Smooth muscle cell (in vitro differentiated cells): ENCODE measurements around the gene BEX3. TPM values are rescaled to one million over a fixed set of nuclear protein-coding genes. Genes with fewer than 3 reads are reported as not detected.
"Not testable (repeated sequence)": the region's sequence is repeated elsewhere in the genome, so short reads cannot be mapped to it uniquely, and the experiment has no call there.

ENCODE experiments used
- DNase-seq: peaks from one replicate; lab custom pipeline; 2025; ENCODE audit not compliant: unreplicated experiment; lab: John Stamatoyannopoulos, UW
- H2AFZ ChIP-seq: fragments of 200-600 bp; sonication (generic); 2 replicates; pipeline ENCODE4 v1.6.0; 2016; ENCODE audit warnings: antibody characterized with exemption, low read depth, mild to moderate bottlenecking
- H3F3A ChIP-seq: fragments of 200-600 bp; sonication (generic); 2 replicates; pipeline ENCODE4 v1.6.0; 2017; ENCODE audit warnings: antibody characterized with exemption, low read depth
- H3K27ac ChIP-seq: fragments of 200-600 bp; sonication (generic); 2 replicates; pipeline ENCODE4 v1.5.1; 2016; ENCODE audit warnings: low read depth, mild to moderate bottlenecking
- H3K27me3 ChIP-seq: fragments of 200-600 bp; sonication (generic); 2 replicates; pipeline ENCODE4 v1.6.1; 2016; ENCODE audit warnings: low read depth, mild to moderate bottlenecking
- H3K36me3 ChIP-seq: fragments of 200-600 bp; sonication (generic); 2 replicates; pipeline ENCODE4 v1.5.1; 2016; ENCODE audit warnings: low read depth
- H3K4me1 ChIP-seq: fragments of 200-600 bp; sonication (generic); 2 replicates; pipeline ENCODE4 v1.5.1; 2016; ENCODE audit warnings: low read depth
- H3K4me2 ChIP-seq: fragments of 200-600 bp; sonication (generic); 2 replicates; pipeline ENCODE4 v1.6.0; 2016; ENCODE audit warnings: mild to moderate bottlenecking
- H3K4me3 ChIP-seq: fragments of 200-600 bp; sonication (generic); 2 replicates; pipeline ENCODE4 v1.5.1; 2016; ENCODE audit warnings: mild to moderate bottlenecking
- H3K79me2 ChIP-seq: fragments of 200-600 bp; sonication (generic); 2 replicates; pipeline ENCODE4 v1.6.0; 2016; ENCODE audit warnings: low read depth, mild to moderate bottlenecking
- H3K9ac ChIP-seq: fragments of 200-600 bp; sonication (generic); 2 replicates; pipeline ENCODE4 v1.6.0; 2016; ENCODE audit warnings: low read depth
- H3K9me3 ChIP-seq: fragments of 200-600 bp; sonication (generic); replicated peaks from 2 replicates; pipeline ENCODE4 v1.5.1; 2016; ENCODE audit warnings: low read depth
- H4K20me1 ChIP-seq: fragments of 200-600 bp; sonication (generic); 2 replicates; pipeline ENCODE4 v1.6.0; 2016; ENCODE audit warnings: low read depth
- CTCF ChIP-seq: fragments of 200-600 bp; sonication (generic); IDR thresholded peaks from 2 replicates; pipeline ENCODE4 v1.5.1; 2017; ENCODE audit warnings: borderline replicate concordance, mild to moderate bottlenecking, antibody characterized with exemption; ENCODE audit not compliant: insufficient read depth, poor library complexity, severe bottlenecking
- WGBS: methylation state at CpG from one replicate; pipeline ENCODE4 v1.1.7; 2016; ENCODE audit warnings: low lambda C conversion rate; 5-methylcytosine and 5-hydroxymethylcytosine counted together
- polyA plus RNA-seq: library from polyadenylated mRNA; unstranded; fragments of >200 nt; fragmentation: Nextera tagmentation; extraction: Ambion mirVana; gene quantifications from 2 replicates; pipeline ENCODE4 v1.2.1, GENCODE V29; 2016
- total RNA-seq: library from RNA; depleted of rRNA; stranded (reverse); fragments of >200 nt; gene quantifications from 2 replicates; pipeline ENCODE4 v1.2.3, GENCODE V29; 2014

The BEX3 gene
- total and polyA plus RNA-seq, 2 experiments from 2014 or later = 259 to 554 TPM

- peak within 1 kb of the TSS; percentile 74 for H3K27ac ChIP-seq
- H3K36me3 ChIP-seq = peaks cover 3% of the 10 kb centered on the region
- H3K27me3 ChIP-seq = no peaks in the 10 kb centered on the region
- WGBS = 46% methylated on average over 18 of the region's 18 CpGs
- H3K4me3 ChIP-seq = peak within 1 kb of the TSS; percentile 60
- peaks cover 13% of the 10 kb centered on the region for H3K4me1 ChIP-seq
- peak; percentile 7 for DNase-seq
- H3K9me3 ChIP-seq = no peaks in the 10 kb centered on the region
- no peak for TF ChIP-seq CTCF
- no peaks in the 10 kb centered on the region for H3F3A ChIP-seq
- peak within 1 kb of the TSS; percentile 91 for H3K9ac ChIP-seq
- peaks cover 26% of the 10 kb centered on the region for H3K79me2 ChIP-seq
- peaks cover 17% of the 10 kb centered on the region for H4K20me1 ChIP-seq
- peak within 1 kb of the TSS; percentile 100 for H2AFZ ChIP-seq
- H3K4me2 ChIP-seq = peak within 1 kb of the TSS; percentile 94
Measured at GRCh38 chrX:103356130-103356798, 20.1 kb upstream of the BEX3 start, which contains the start of gene TCEAL9. Gene TCEAL9 (plus strand): TSS chrX:103356506. CDS start chrX:103357685, 1,179 bp downstream.

- no peak overlapping the region for H2AFZ ChIP-seq
- H3K9me3 ChIP-seq = no peaks in the 10 kb centered on the region
- H3K36me3 ChIP-seq = peaks cover 3% of the 10 kb centered on the region
- H3K4me1 ChIP-seq = peaks cover 13% of the 10 kb centered on the region
- H3K4me2 ChIP-seq = peak overlapping the region; percentile 94
- no peaks in the 10 kb centered on the region for H3K27me3 ChIP-seq
- H3F3A ChIP-seq = no peaks in the 10 kb centered on the region
- H3K4me3 ChIP-seq = peak overlapping the region; percentile 60
- H3K79me2 ChIP-seq = peaks cover 26% of the 10 kb centered on the region
- H4K20me1 ChIP-seq = peaks cover 17% of the 10 kb centered on the region
- peak overlapping the region; percentile 91 for H3K9ac ChIP-seq
- WGBS = 36% methylated on average over 13 of the region's 13 CpGs
- no peak for TF ChIP-seq CTCF
- peak overlapping the region; percentile 74 for H3K27ac ChIP-seq
- DNase-seq = no peak
Measured at GRCh38 chrX:103356858-103357257, 19.5 kb upstream of the BEX3 start.

GRCh38 chrX:103357871-103358270 lies 18.5 kb upstream of the BEX3 start:
- H3K4me3 ChIP-seq = peak overlapping the region; percentile 60
- DNase-seq = no peak
- no peaks in the 10 kb centered on the region for H3F3A ChIP-seq
- peaks cover 17% of the 10 kb centered on the region for H4K20me1 ChIP-seq
- H3K79me2 ChIP-seq = peaks cover 26% of the 10 kb centered on the region
- no peak overlapping the region for H2AFZ ChIP-seq
- peaks cover 13% of the 10 kb centered on the region for H3K4me1 ChIP-seq
- H3K27ac ChIP-seq = peak overlapping the region; percentile 74
- no peak for TF ChIP-seq CTCF
- peaks cover 3% of the 10 kb centered on the region for H3K36me3 ChIP-seq
- no peaks in the 10 kb centered on the region for H3K27me3 ChIP-seq
- 82% methylated on average over 2 of the region's 2 CpGs for WGBS
- peak overlapping the region; percentile 91 for H3K9ac ChIP-seq
- H3K4me2 ChIP-seq = peak overlapping the region; percentile 94
- H3K9me3 ChIP-seq = no peaks in the 10 kb centered on the region

GRCh38 chrX:103359605-103360004 lies 16.7 kb upstream of the BEX3 start:
- peaks cover 17% of the 10 kb centered on the region for H4K20me1 ChIP-seq
- not testable (repeated sequence) for H3K4me3 ChIP-seq, H3K4me2 ChIP-seq, H3K27ac ChIP-seq, H2AFZ ChIP-seq, DNase-seq, H3F3A ChIP-seq, H3K9ac ChIP-seq, H3K36me3 ChIP-seq, H3K27me3 ChIP-seq, H3K9me3 ChIP-seq
- peaks cover 13% of the 10 kb centered on the region for H3K4me1 ChIP-seq
- 83% methylated on average over 3 of the region's 3 CpGs for WGBS
- peaks cover 26% of the 10 kb centered on the region for H3K79me2 ChIP-seq
